ENCODE data around the gene TSPAN31.

GRCh38 chr12:57777367-57777766 is 32.5 kb downstream of the TSPAN31 start:
- TF ChIP-seq CTCF (IDR thresholded peaks at IDR 0.05; ENCODE audit: borderline replicate concordance, extremely low read depth, low read length, poor library complexity, severe bottlenecking) (no peak), EZH2 (IDR thresholded peaks at IDR 0.05; ENCODE audit: borderline replicate concordance, low read depth, low read length, severe bottlenecking) (no peak)

Measured in DND-41 (cell line).